Astrocyte of the spinal cord (primary cell): Measurements from ENCODE around the gene ANTXRL.
"Not testable (repeated sequence)": the region's sequence is repeated elsewhere in the genome, so short reads cannot be mapped to it uniquely, and the experiment has no call there.

Experiments used
- DNase-seq: peaks from one replicate; pipeline ENCODE4 v3.0.0; 2011; ENCODE audit warnings: low read depth, low spot score
- H3K4me3 ChIP-seq: 2 replicates; pipeline ENCODE4 v1.5.1; 2011; ENCODE audit warnings: low read depth, mild to moderate bottlenecking, low read length, moderate library complexity
- CTCF ChIP-seq: IDR thresholded peaks from 2 replicates; pipeline ENCODE4 v1.5.1; 2012; ENCODE audit warnings: low read depth, mild to moderate bottlenecking, low read length, inconsistent platforms
- in situ Hi-C: cut with HindIII; loops from 2 replicates; pipeline ENCODE4 v1.10.0; 2017; ENCODE audit warnings: low sequenced_read_pairs

The ANTXRL gene

GRCh38 chr10:46273506-46274477, 13.0 kb upstream of the ANTXRL start:
- in situ Hi-C loops: no loop called here
- no peak overlapping the region for H3K4me3 ChIP-seq
- no peak for DNase-seq
- no peak for TF ChIP-seq CTCF

- no peak for TF ChIP-seq CTCF
- DNase-seq: no peak
- in situ Hi-C loops: no loop called here
- no peak overlapping the region for H3K4me3 ChIP-seq
These were observed 9.0 kb upstream of the ANTXRL start for GRCh38 chr10:46277840-46278239.

- in situ Hi-C loops: not testable (repeated sequence)
- peak overlapping the region; percentile 20 for H3K4me3 ChIP-seq
These were observed 4.4 kb upstream of the ANTXRL start for GRCh38 chr10:46282421-46282831.

GRCh38 chr10:46282842-46283574, 3.8 kb upstream of the ANTXRL start:
- peak; percentile 61 for DNase-seq
- no peak for TF ChIP-seq CTCF
- in situ Hi-C loops: no loop called here
- H3K4me3 ChIP-seq: peak overlapping the region; percentile 20

More at GRCh38 chr10:46282421-46282831, 4.4 kb upstream of the ANTXRL start:
- not testable (repeated sequence) for DNase-seq

- DNase-seq: no peak
- in situ Hi-C loops: no loop called here
- TF ChIP-seq CTCF: no peak
- peak overlapping the region; percentile 51 for H3K4me3 ChIP-seq
These were observed 3.1 kb upstream of the ANTXRL start for GRCh38 chr10:46283580-46284285.

- no peak for TF ChIP-seq CTCF
- in situ Hi-C loops: no loop called here
- peak; percentile 52 for DNase-seq
- peak overlapping the region; percentile 51 for H3K4me3 ChIP-seq
These were observed 2.2 kb upstream of the ANTXRL start for GRCh38 chr10:46284286-46285229.
